ENCODE measurements around the gene WDR62. TPM values are rescaled to one million over a fixed set of nuclear protein-coding genes. Genes with fewer than 3 reads are reported as not detected.

The WDR62 gene
- total RNA-seq, 1 donor from 2014 or later, result 22.3 TPM

DNA sequence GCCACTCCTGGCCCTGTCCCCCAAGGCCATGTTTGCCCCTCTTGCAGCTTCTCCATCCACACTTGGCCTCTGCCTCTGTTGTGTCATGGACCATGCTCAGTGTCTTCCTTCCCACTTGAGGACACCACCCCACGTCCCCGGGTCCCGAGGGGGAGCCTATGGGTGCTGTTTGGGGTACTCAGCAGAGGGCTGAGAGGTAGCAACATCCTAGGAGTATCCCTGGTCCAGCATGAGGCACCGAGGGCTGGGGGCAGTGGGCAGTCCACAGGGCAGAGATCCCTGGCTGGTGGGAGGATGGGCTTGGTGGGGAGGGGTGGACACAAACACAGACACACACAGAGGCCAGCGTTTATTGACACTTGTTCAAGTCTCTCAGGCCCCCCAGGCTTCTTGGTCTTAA, 95.9 kb downstream of the WDR62 start:
- DNase-seq (ENCODE audit: low spot score), result no peak
- H3K27ac Mint-ChIP-seq, result no peak overlapping the region
- intact Hi-C loops (cut with micrococcal nuclease), result no loop called here

DNA sequence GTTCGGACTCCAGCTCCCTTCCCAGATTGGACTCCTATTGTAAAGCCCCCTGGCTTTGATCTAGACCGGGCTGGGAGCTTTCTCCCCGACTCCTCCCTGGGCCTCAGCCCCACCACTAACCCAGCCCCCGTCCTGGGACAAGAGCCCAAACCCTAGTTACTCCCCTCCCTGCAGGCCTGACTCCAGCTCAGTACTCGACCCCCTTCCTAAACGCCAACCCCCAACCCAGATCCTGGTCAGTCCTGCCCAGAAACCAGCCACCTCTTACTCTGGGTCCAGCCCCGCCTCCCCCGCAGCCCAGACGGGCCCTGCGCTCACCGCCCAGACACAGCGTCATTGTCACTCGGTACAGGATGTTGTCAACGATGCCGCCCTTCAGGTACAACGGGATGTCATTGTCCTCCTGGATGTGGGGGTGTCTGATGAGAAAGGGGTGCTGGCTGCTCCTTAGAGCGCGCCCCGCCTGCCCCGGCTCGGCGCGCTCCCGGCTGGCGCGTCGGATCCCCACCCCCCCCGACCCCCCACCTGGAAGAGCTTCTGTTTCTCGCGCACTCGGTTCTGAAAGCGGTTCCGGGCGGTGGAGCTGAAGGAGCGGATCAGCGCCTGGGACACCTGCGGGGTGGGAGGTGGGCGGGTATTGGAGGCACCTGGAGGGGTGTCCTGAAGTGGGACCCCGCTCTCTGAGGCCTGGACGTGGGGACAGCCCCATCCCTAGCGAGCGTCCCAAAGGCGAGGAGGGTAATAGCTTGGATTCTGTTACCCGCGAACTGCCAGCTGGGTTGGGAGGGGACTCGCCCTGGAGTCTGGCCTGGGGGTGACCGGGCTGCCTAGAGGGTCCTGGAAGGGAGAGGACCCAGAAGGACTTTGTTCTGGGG, 96.7 kb downstream of the WDR62 start:
- no peak overlapping the region for H3K4me3 Mint-ChIP-seq (ENCODE audit: low read depth)
- no peak for DNase-seq (ENCODE audit: low spot score)
- no peaks in the 10 kb centered on the region for H3K9me3 Mint-ChIP-seq
- H3K36me3 Mint-ChIP-seq (ENCODE audit: low read depth), result peaks cover 43% of the 10 kb centered on the region
- no peak overlapping the region for H3K27ac Mint-ChIP-seq
- peaks cover 3% of the 10 kb centered on the region for H3K4me1 Mint-ChIP-seq (ENCODE audit: low read depth)
- no peaks in the 10 kb centered on the region for H3K27me3 Mint-ChIP-seq (ENCODE audit: low read depth)
- intact Hi-C loops (cut with micrococcal nuclease), result no loop called here

More for the DNA sequence above, 95.9 kb downstream of the WDR62 start:
- no peak overlapping the region for H3K4me3 Mint-ChIP-seq (ENCODE audit: low read depth)
- H3K4me1 Mint-ChIP-seq (ENCODE audit: low read depth), result peaks cover 3% of the 10 kb centered on the region
- H3K27me3 Mint-ChIP-seq (ENCODE audit: low read depth), result no peaks in the 10 kb centered on the region
- H3K36me3 Mint-ChIP-seq (ENCODE audit: low read depth), result peaks cover 51% of the 10 kb centered on the region
- H3K9me3 Mint-ChIP-seq, result no peaks in the 10 kb centered on the region

DNA sequence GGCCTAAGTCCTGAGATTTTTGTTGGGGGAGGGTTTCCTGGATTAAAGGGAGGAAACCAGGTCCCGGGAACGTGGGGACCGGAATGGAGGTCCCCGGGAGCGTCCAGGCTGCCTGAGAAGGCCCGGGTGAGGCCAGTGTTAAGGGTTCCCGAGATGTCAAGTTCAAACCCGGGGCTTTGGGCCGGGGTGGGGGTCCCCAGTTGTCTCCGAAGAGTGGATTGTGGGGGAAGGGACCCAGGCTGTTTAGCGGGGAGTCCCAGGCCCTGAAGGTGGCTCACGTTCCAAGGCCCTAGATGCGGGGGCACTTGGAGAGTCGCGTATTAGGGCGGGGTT, 97.3 kb downstream of the WDR62 start:
- no peak overlapping the region for H3K4me3 Mint-ChIP-seq (ENCODE audit: low read depth)
- peaks cover 3% of the 10 kb centered on the region for H3K4me1 Mint-ChIP-seq (ENCODE audit: low read depth)
- peaks cover 37% of the 10 kb centered on the region for H3K36me3 Mint-ChIP-seq (ENCODE audit: low read depth)
- H3K27ac Mint-ChIP-seq, result no peak overlapping the region
- intact Hi-C loops (cut with micrococcal nuclease), result no loop called here
- no peaks in the 10 kb centered on the region for H3K27me3 Mint-ChIP-seq (ENCODE audit: low read depth)
- H3K9me3 Mint-ChIP-seq, result no peaks in the 10 kb centered on the region
- DNase-seq (ENCODE audit: low spot score), result no peak

DNA sequence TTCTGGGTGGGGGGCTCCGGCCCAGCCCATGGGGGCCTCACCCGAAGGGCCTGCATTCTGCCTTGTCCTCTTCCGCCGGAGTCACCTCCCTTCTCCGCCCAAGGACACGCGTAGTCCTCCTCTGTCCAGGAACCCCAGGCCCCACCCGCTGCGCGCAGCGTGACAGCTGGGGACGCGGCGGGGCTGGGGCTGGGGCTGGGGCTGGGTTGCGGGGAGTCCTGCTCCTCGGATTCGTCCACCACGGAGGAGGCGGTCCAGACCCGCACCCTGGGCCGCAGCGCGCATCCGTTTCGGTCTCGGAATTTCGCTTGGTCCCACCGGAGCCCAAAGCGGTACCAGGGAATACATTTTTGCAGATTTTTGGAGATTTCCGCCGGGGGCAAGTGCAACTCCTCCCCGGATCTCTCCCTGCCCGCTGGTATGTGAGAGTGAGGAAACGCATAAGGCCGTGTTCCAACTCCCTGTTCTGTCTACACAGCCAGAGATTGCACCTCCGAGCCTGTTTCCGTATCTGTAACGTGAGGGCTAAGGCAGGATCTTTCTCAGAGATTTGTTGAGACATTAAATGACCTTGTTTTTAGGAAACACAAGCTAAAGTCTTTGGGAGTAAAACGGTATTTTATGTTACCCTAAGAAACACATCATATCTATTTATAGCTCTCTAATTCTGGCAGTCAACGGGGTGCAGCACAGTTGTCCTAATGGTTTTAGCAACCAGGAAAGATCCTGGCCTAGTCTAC, 97.8 kb downstream of the WDR62 start, which contains the start of gene COX7A1:
TSS of gene COX7A1 (minus strand) at position 96 of the 740 bp plus-strand sequence. CDS start at position 56, 40 bp downstream.
- Mint-ChIP-seq H3K4me3 (ENCODE audit: low read depth) (no peak within 1 kb of the TSS), H3K36me3 (ENCODE audit: low read depth) (peaks cover 33% of the 10 kb centered on the region), H3K4me1 (ENCODE audit: low read depth) (peaks cover 3% of the 10 kb centered on the region), H3K9me3 (no peaks in the 10 kb centered on the region), H3K27me3 (ENCODE audit: low read depth) (no peaks in the 10 kb centered on the region), H3K27ac (no peak within 1 kb of the TSS)
- intact Hi-C loops (cut with micrococcal nuclease), result no loop called here
- no peak for DNase-seq (ENCODE audit: low spot score)

DNA sequence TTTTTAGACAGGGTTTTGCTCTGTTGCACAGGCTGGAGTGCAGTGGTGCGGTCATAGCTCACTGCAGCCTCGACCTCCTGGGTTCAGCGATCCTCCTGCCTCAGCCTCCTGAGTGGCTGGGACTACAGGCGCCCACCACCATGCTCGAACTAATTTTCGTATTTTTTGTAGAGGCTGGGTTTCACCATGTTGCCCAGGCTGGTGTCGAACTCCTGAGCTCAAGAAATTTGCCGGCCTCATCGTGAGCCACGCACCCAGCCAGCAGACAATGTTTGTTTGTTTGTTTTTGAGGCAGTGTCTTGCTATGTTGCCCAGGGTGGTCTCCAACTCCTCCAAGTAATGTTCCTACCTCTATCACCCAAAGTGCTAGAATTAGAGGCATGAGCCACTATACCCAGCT, 98.4 kb downstream of the WDR62 start:
- Mint-ChIP-seq H3K9me3 (no peaks in the 10 kb centered on the region), H3K27ac (no peak overlapping the region), H3K27me3 (ENCODE audit: low read depth) (no peaks in the 10 kb centered on the region), H3K4me1 (ENCODE audit: low read depth) (peaks cover 3% of the 10 kb centered on the region), H3K36me3 (ENCODE audit: low read depth) (peaks cover 28% of the 10 kb centered on the region), H3K4me3 (ENCODE audit: low read depth) (no peak overlapping the region)
- intact Hi-C loops (cut with micrococcal nuclease), result no loop called here
- DNase-seq (ENCODE audit: low spot score), result no peak

Other genes starting within 250 kb of the WDR62 start
- gene PRODH2, start 242.1 kb upstream of the WDR62 start, total RNA-seq, result not detected in 2 replicates
- 0.05 TPM in 1 of 2 replicates, not detected in the other for gene NPHS1, start 202.4 kb upstream of the WDR62 start, total RNA-seq
- gene KIRREL2, start 198.0 kb upstream of the WDR62 start, total RNA-seq, result 0.18 and 0.39 TPM in 2 replicates
- 1.2 and 1.4 TPM in 2 replicates for gene APLP1, start 186.3 kb upstream of the WDR62 start, total RNA-seq
- gene NFKBID, start 154.4 kb upstream of the WDR62 start, total RNA-seq, result 109 and 117 TPM in 2 replicates
- 53.9 and 57.2 TPM in 2 replicates for gene HCST, start 152.4 kb upstream of the WDR62 start, total RNA-seq
- gene TYROBP, start 146.6 kb upstream of the WDR62 start, total RNA-seq, result 0.39 TPM in 1 of 2 replicates, not detected in the other
- 10.7 and 10.8 TPM in 2 replicates for gene LRFN3, start 118.5 kb upstream of the WDR62 start, total RNA-seq
- 20.0 and 20.8 TPM in 2 replicates for gene SDHAF1, start 59.7 kb upstream of the WDR62 start, total RNA-seq
- gene SYNE4, start 46.1 kb upstream of the WDR62 start, total RNA-seq, result 1.9 and 2.6 TPM in 2 replicates
- 49.9 and 54.3 TPM in 2 replicates for gene ALKBH6, start 40.7 kb upstream of the WDR62 start, total RNA-seq
- 1.9 and 2.4 TPM in 2 replicates for gene CLIP3, start 22.0 kb upstream of the WDR62 start, total RNA-seq
- gene THAP8, start 612 bp upstream of the WDR62 start, total RNA-seq, result 1.8 and 2.2 TPM in 2 replicates
- gene OVOL3, start 56.2 kb downstream of the WDR62 start, total RNA-seq, result not detected in 2 replicates
- gene POLR2I, start 60.0 kb downstream of the WDR62 start, total RNA-seq, result 68.9 and 75.3 TPM in 2 replicates
- gene TBCB, start 60.6 kb downstream of the WDR62 start, total RNA-seq, result 143 and 147 TPM in 2 replicates
- gene CAPNS1, start 85.2 kb downstream of the WDR62 start, total RNA-seq, result 424 and 431 TPM in 2 replicates
- gene COX7A1, start 97.5 kb downstream of the WDR62 start, total RNA-seq, result not detected in 2 replicates
- 1.5 and 2.4 TPM in 2 replicates for gene ZNF565, start 159.8 kb downstream of the WDR62 start, total RNA-seq
- gene ZNF146, start 160.2 kb downstream of the WDR62 start, total RNA-seq, result 82.3 and 86.4 TPM in 2 replicates

Measured in activated T-helper 2 cell treated with anti-CD3 and anti-CD28 coated beads, Interferon-gamma antibody, Interleukin-2, Interleukin-4, amounts not matched to agents 10 μg/mL and 5 μg/mL and 100 μg/mL, durations not matched to agents 14 hours and 24 hours and 36 hours (primary cell).